Testis (tissue), 2 donors: Measurements from ENCODE around the gene UBE2J1.

Experiments
- CTCF ChIP-seq, 3 experiments: fragments of 450-650 bp in 2 of 3; fragments of 200-600 bp in 1 of 3; sonication (generic) in 1 of 3; IDR thresholded peaks; one replicate each; pipeline ENCODE4 v1.5.1; 2016 to 2019; ENCODE audit warnings: antibody characterized with exemption in 3 of 3, mild to moderate bottlenecking in 2 of 3, moderate library complexity in 1 of 3
- POLR2A ChIP-seq: fragments of 450-650 bp; IDR thresholded peaks from one replicate; pipeline ENCODE4 v1.6.1; 2017; ENCODE audit warnings: antibody characterized with exemption, mild to moderate bottlenecking, moderate library complexity

GRCh38 chr6:89299466-89299850, 53.1 kb downstream of the UBE2J1 start:
- TF ChIP-seq CTCF (IDR thresholded peaks at IDR 0.05) (no peak), POLR2A (no peak)
